Activated T-cell treated with anti-CD3 and anti-CD28 coated beads, Interleukin-2, amount 50 U/mL, for 72 hours (primary cell): ENCODE measurements around the gene FGD3. TPM values are rescaled to one million over a fixed set of nuclear protein-coding genes. Genes with fewer than 3 reads are reported as not detected.

ENCODE experiments used
- ATAC-seq, 2 donors: fragments of 150-1000 bp; cut with Tn5 transposase; replicated peaks in 1 of 2; 2 replicates each; pipeline ENCODE4 v1.10.0; 2021; ENCODE audit warnings: moderate library complexity in 2 of 2, mild to moderate bottlenecking in 1 of 2
- DNase-seq, 2 donors: peaks; one replicate each; pipeline ENCODE4 v3.0.0; 2021 to 2022; ENCODE audit warnings: mixed read lengths in 1 of 2
- H3K27ac Mint-ChIP-seq: one replicate; pipeline ENCODE4 v1.8.0; 2022; ENCODE audit warnings: mild to moderate bottlenecking, moderate library complexity, mixed read lengths
- H3K27me3 Mint-ChIP-seq: one replicate; pipeline ENCODE4 v1.8.0; 2022; ENCODE audit warnings: low read depth, mixed read lengths
- H3K36me3 Mint-ChIP-seq, 2 donors: one replicate each; pipeline ENCODE4 v1.8.0; 2022; ENCODE audit warnings: mixed read lengths in 2 of 2, mild to moderate bottlenecking in 1 of 2; ENCODE audit not compliant: insufficient read depth in 2 of 2
- H3K4me1 Mint-ChIP-seq: one replicate; pipeline ENCODE4 v1.8.0; 2022; ENCODE audit warnings: low read depth, mixed read lengths
- H3K4me3 Mint-ChIP-seq, 2 donors: one replicate each; pipeline ENCODE4 v1.8.0; 2022; ENCODE audit warnings: mild to moderate bottlenecking in 2 of 2, mixed read lengths in 2 of 2, moderate library complexity in 2 of 2
- H3K9me3 Mint-ChIP-seq, 2 donors: one replicate each; pipeline ENCODE4 v1.8.0; 2022; ENCODE audit warnings: mixed read lengths in 2 of 2
- total RNA-seq, 2 donors: library from RNA; stranded (reverse); gene quantifications; one replicate each; pipeline ENCODE4 v1.2.3, GENCODE V29; 2022

FGD3 gene
- total RNA-seq, 2 donors from 2014 or later: 66.2 to 72.9 TPM

- peak overlapping the region; percentile 89 for H3K27ac Mint-ChIP-seq
- no peak for DNase-seq
- H3K4me1 Mint-ChIP-seq: peaks cover 87% of the 10 kb centered on the region
- peak overlapping the region; percentile 25 to 76 for H3K4me3 Mint-ChIP-seq
- no peaks in the 10 kb centered on the region for H3K27me3 Mint-ChIP-seq
- ATAC-seq: no peak
- no peaks in the 10 kb centered on the region for H3K9me3 Mint-ChIP-seq
- H3K36me3 Mint-ChIP-seq: peaks cover 5 to 22% of the 10 kb centered on the region in 2 donors
Observed at GRCh38 chr9:92974161-92974661, 26.9 kb downstream of the FGD3 start.

GRCh38 chr9:92974761-92975755 is 27.7 kb downstream of the FGD3 start:
- no peak for DNase-seq
- H3K27me3 Mint-ChIP-seq: no peaks in the 10 kb centered on the region
- no peaks in the 10 kb centered on the region for H3K9me3 Mint-ChIP-seq
- peak overlapping the region in 1 of 2 donors; percentile 17 for H3K4me3 Mint-ChIP-seq
- ATAC-seq: no peak
- peak overlapping the region; percentile 89 for H3K27ac Mint-ChIP-seq
- peaks cover 5 to 24% of the 10 kb centered on the region in 2 donors for H3K36me3 Mint-ChIP-seq
- peaks cover 87% of the 10 kb centered on the region for H3K4me1 Mint-ChIP-seq

- ATAC-seq (no peak), DNase-seq (no peak)
- H3K9me3 Mint-ChIP-seq: peaks cover under 1 to 2% of the 10 kb centered on the region in 2 donors
- H3K36me3 Mint-ChIP-seq: peaks cover 9 to 34% of the 10 kb centered on the region in 2 donors
- H3K27ac Mint-ChIP-seq: no peak overlapping the region
- H3K27me3 Mint-ChIP-seq: no peaks in the 10 kb centered on the region
- peaks cover 84% of the 10 kb centered on the region for H3K4me1 Mint-ChIP-seq
- H3K4me3 Mint-ChIP-seq: no peak overlapping the region
Observed at GRCh38 chr9:92976431-92976830, 29.1 kb downstream of the FGD3 start.

- Mint-ChIP-seq H3K27ac (peak overlapping the region; percentile 53), H3K4me3 (peak overlapping the region in 1 of 2 donors; percentile 0), H3K4me1 (peaks cover 84% of the 10 kb centered on the region), H3K9me3 (peaks cover 4 to 5% of the 10 kb centered on the region in 2 donors), H3K27me3 (no peaks in the 10 kb centered on the region), H3K36me3 (peaks cover 15 to 43% of the 10 kb centered on the region in 2 donors)
- ATAC-seq (no peak), DNase-seq (no peak)
Observed at GRCh38 chr9:92977279-92977678, 30.0 kb downstream of the FGD3 start.

- Mint-ChIP-seq H3K27ac (peak overlapping the region; percentile 29), H3K4me1 (peaks cover 77% of the 10 kb centered on the region), H3K36me3 (peaks cover 18 to 50% of the 10 kb centered on the region in 2 donors), H3K9me3 (peaks cover 4 to 5% of the 10 kb centered on the region in 2 donors), H3K4me3 (peak overlapping the region in 1 of 2 donors; percentile 46), H3K27me3 (no peaks in the 10 kb centered on the region)
- ATAC-seq (no peak), DNase-seq (no peak)
Observed at GRCh38 chr9:92978345-92978875, 31.1 kb downstream of the FGD3 start.

GRCh38 chr9:92979283-92980056 is 32.1 kb downstream of the FGD3 start:
- H3K36me3 Mint-ChIP-seq: peaks cover 27 to 57% of the 10 kb centered on the region in 2 donors
- DNase-seq (no peak), ATAC-seq (no peak)
- peaks cover 9 to 11% of the 10 kb centered on the region in 2 donors for H3K9me3 Mint-ChIP-seq
- H3K27me3 Mint-ChIP-seq: no peaks in the 10 kb centered on the region
- peak overlapping the region; percentile 29 for H3K27ac Mint-ChIP-seq
- peaks cover 67% of the 10 kb centered on the region for H3K4me1 Mint-ChIP-seq
- H3K4me3 Mint-ChIP-seq: peak overlapping the region in 1 of 2 donors; percentile 46

GRCh38 chr9:92980085-92980745 is 32.9 kb downstream of the FGD3 start:
- ATAC-seq (no peak), DNase-seq (no peak)
- H3K4me1 Mint-ChIP-seq: peaks cover 63% of the 10 kb centered on the region

GRCh38 chr9:92982130-92982529 is 34.8 kb downstream of the FGD3 start:
- Mint-ChIP-seq H3K4me3 (peak overlapping the region; percentile 2 to 70), H3K27ac (peak overlapping the region; percentile 95), H3K4me1 (peaks cover 65% of the 10 kb centered on the region), H3K9me3 (peaks cover 10 to 13% of the 10 kb centered on the region in 2 donors), H3K36me3 (peaks cover 32 to 68% of the 10 kb centered on the region in 2 donors), H3K27me3 (no peaks in the 10 kb centered on the region)
- ATAC-seq (peak; percentile 59 to 62), DNase-seq (no peak)

More at GRCh38 chr9:92980085-92980745, 32.9 kb downstream of the FGD3 start:
- H3K36me3 Mint-ChIP-seq: peaks cover 29 to 60% of the 10 kb centered on the region in 2 donors
- H3K4me3 Mint-ChIP-seq: peak overlapping the region; percentile 43 to 89
- peaks cover 10 to 13% of the 10 kb centered on the region in 2 donors for H3K9me3 Mint-ChIP-seq
- no peaks in the 10 kb centered on the region for H3K27me3 Mint-ChIP-seq
- peak overlapping the region; percentile 97 for H3K27ac Mint-ChIP-seq

GRCh38 chr9:92983984-92984589 is 36.8 kb downstream of the FGD3 start:
- Mint-ChIP-seq H3K36me3 (peaks cover 32 to 70% of the 10 kb centered on the region in 2 donors), H3K4me3 (no peak overlapping the region), H3K4me1 (peaks cover 71% of the 10 kb centered on the region), H3K27ac (peak overlapping the region; percentile 77), H3K9me3 (peaks cover 10 to 13% of the 10 kb centered on the region in 2 donors), H3K27me3 (no peaks in the 10 kb centered on the region)
- no peak for DNase-seq
- ATAC-seq: no peak

GRCh38 chr9:92984976-92985375 is 37.7 kb downstream of the FGD3 start:
- Mint-ChIP-seq H3K4me1 (peaks cover 71% of the 10 kb centered on the region), H3K4me3 (no peak overlapping the region), H3K9me3 (peaks cover 10 to 13% of the 10 kb centered on the region in 2 donors), H3K36me3 (peaks cover 32 to 74% of the 10 kb centered on the region in 2 donors), H3K27me3 (no peaks in the 10 kb centered on the region), H3K27ac (no peak overlapping the region)
- ATAC-seq (no peak), DNase-seq (no peak)

- Mint-ChIP-seq H3K4me1 (peaks cover 73% of the 10 kb centered on the region), H3K9me3 (peaks cover 8 to 12% of the 10 kb centered on the region in 2 donors), H3K27me3 (no peaks in the 10 kb centered on the region), H3K4me3 (peak overlapping the region; percentile 34 to 42), H3K27ac (peak overlapping the region; percentile 79), H3K36me3 (peaks cover 28 to 71% of the 10 kb centered on the region in 2 donors)
- DNase-seq (peak; percentile 51 to 55), ATAC-seq (peak in 1 of 2 donors; percentile 27)
Observed at GRCh38 chr9:92986176-92987119, 39.1 kb downstream of the FGD3 start.
